Fibroblast of the aortic adventitia (primary cell): Measurements from ENCODE around the gene HPD. TPM values are rescaled to one million over a fixed set of nuclear protein-coding genes. Genes with fewer than 3 reads are reported as not detected.
"Not testable (repeated sequence)": the region's sequence is repeated elsewhere in the genome, so short reads cannot be mapped to it uniquely, and the experiment has no call there.

Experiments
- DNase-seq: peaks from one replicate; pipeline ENCODE4 v3.0.0-alpha.2; 2010; ENCODE audit warnings: low read depth
- H3K4me3 ChIP-seq: 2 replicates; pipeline ENCODE4 v1.5.1; 2011; ENCODE audit warnings: low read depth, mild to moderate bottlenecking, control low read depth, low read length, moderate library complexity
- total RNA-seq: library from RNA; depleted of rRNA; stranded (reverse); fragments of >200 nt; gene quantifications from 2 replicates; pipeline ENCODE4 v1.2.3, GENCODE V29; 2012; ENCODE audit warnings: low replicate concordance
- TF ChIP-seq, protein P1 (sequence below): IDR thresholded peaks from 2 replicates; pipeline ENCODE4 v1.5.1; 2011; ENCODE audit warnings: mild to moderate bottlenecking, low read length, control low read depth, inconsistent platforms; ENCODE audit not compliant: insufficient read depth

The HPD gene
- total RNA-seq, 1 donor = 1.8 TPM

DNA sequence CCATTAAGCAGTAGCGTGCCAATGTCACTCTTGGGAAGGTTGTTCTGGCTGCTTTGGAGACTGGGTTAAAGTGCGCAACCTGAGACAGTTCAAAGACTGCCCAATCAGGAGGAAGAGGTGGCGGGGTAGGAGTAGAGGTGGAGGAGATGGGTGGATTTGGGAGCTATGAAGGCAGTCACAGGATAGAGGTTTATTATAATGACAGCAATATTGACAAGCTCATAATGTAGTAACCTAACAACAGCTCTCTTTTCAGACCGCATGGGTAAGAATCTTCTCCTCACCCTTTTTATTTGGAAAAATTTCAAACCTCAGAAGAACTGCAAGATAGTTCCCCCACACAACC, 24.6 kb upstream of the HPD start:
- TF ChIP-seq, protein P1, sequence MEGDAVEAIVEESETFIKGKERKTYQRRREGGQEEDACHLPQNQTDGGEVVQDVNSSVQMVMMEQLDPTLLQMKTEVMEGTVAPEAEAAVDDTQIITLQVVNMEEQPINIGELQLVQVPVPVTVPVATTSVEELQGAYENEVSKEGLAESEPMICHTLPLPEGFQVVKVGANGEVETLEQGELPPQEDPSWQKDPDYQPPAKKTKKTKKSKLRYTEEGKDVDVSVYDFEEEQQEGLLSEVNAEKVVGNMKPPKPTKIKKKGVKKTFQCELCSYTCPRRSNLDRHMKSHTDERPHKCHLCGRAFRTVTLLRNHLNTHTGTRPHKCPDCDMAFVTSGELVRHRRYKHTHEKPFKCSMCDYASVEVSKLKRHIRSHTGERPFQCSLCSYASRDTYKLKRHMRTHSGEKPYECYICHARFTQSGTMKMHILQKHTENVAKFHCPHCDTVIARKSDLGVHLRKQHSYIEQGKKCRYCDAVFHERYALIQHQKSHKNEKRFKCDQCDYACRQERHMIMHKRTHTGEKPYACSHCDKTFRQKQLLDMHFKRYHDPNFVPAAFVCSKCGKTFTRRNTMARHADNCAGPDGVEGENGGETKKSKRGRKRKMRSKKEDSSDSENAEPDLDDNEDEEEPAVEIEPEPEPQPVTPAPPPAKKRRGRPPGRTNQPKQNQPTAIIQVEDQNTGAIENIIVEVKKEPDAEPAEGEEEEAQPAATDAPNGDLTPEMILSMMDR = no peak
- no peak for DNase-seq
- no peak overlapping the region for H3K4me3 ChIP-seq

DNA sequence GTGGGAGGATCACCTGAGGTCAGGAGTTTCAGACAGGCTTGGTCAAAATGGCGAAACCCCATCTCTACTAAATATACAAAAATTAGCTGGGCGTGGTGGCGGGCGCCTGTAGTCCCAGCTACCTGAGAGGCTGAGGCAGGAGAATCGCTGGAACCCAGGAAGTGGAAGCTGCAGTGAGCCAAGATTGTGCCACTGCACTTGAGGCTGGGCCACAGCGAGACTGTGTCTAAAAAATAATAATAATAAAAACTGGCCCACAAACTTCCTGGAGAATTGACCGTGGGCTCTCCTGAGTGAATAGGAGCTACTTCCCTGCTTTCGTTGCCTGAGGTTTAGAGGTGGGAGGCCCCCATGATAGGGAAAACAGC, 17.4 kb upstream of the HPD start:
- not testable (repeated sequence) for H3K4me3 ChIP-seq, DNase-seq

DNA sequence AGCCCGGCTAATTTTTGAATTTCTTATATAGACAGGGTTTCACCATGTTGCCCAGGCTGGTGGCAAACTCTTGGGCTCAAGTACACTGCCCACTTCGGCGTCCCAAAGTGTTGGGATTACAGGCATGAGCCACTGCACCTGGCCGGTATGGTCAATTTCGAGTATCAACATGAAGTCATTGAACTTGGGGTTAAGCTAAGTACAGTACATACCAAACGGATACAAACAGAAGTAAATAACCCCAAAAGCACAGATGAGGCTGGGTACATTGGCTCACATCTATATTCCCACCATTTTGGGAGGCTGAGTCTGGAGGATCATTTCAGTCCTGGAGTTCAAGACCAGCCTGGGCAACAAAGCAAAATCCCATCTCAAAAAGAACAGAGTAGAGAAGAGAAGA, 16.9 kb upstream of the HPD start:
- DNase-seq = no peak
- TF ChIP-seq, protein P1 = no peak
- no peak overlapping the region for H3K4me3 ChIP-seq

DNA sequence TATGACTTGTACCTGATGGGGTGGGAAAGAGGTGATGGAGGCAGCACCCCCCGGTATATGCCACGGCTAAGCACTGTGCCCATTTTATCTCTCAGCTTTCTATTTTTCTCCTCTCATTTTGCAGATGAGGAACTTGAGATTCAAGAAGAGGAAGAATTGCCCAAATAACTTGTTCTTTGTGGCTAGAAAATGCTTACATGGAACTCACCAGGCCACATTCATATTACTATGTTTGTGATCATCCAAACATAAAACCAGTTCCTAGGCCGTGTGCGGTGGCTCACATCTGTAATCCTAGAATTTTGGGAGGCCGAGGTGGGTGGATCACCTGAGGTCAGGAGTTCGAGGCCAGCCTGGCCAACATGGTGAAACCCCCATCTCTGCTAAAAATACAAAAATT, 15.4 kb upstream of the HPD start:
- no peak overlapping the region for H3K4me3 ChIP-seq
- TF ChIP-seq, protein P1 = no peak
- DNase-seq = no peak

DNA sequence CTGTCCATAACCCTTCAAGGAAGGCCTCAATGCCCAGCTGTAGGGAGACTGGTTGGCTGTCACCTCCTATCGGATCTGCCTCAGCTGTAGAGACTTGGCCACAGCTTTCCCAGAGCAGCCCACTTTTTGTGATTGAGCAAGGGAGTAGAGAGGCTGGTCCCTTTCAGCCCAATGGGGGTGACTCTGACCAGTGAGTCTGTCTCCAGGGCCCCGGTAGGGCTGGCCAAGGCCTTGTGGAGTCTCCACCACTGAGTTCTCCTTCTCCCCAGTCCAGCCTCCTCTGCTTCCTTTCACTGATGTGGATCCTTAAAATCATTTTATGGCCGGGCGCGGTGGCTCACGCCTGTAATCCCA, 14.5 kb upstream of the HPD start:
- no peak overlapping the region for H3K4me3 ChIP-seq
- TF ChIP-seq, protein P1 = no peak
- DNase-seq = peak; percentile 46

DNA sequence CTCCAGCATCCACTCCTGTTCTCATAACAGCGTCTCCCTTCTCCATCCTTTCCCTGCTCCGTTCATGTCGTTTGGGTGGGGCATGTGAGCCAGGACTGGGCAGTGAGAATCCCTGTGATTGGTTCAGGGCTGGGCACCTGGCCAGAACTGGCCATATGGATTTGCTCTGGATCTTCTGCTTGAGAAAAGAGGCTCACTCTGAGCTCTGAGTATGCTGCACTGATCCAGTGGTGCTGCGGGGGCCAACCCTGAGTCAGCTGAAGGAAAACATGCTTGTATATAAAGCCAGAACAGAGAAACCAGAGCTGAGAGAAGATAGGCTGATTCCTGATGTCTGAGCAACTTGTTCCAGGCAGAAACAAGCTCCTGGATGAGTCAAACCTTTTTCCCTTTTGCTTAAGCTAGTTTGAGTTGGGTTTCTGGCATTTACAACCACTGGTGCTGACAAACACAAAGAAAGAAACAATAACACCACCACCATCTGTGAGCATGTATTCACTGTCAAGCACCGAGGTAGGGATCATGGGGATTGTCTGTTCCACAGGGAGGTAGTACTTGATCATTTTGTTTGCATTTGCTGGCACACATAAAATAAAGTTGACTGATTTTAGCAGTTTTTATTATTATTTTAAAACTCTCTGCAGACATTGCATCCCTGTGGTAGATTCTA, 14.0 kb upstream of the HPD start:
- TF ChIP-seq, protein P1 = no peak
- DNase-seq = peak; percentile 99
- H3K4me3 ChIP-seq = peak overlapping the region; percentile 39

DNA sequence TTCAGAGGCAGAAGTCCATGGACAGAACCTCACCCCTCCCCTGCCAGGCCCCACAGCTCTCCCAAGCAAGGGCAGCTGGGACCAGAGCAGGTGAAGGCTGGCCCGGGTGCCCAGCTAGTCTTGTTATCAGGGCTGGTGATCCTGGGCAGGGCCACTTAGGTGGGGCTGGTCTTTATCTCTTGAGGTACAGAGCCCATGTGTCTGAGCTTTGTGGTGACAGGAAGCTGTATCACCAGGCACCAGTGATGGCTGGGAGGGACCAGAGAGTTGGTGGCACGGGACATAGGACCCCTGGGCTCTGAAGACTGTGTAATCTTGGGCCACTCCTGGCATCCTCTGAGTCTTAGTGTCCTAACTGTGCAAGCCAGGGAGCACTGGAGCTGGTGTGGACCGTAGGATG, 12.8 kb upstream of the HPD start:
- no peak for DNase-seq
- TF ChIP-seq, protein P1 = no peak
- H3K4me3 ChIP-seq = no peak overlapping the region

DNA sequence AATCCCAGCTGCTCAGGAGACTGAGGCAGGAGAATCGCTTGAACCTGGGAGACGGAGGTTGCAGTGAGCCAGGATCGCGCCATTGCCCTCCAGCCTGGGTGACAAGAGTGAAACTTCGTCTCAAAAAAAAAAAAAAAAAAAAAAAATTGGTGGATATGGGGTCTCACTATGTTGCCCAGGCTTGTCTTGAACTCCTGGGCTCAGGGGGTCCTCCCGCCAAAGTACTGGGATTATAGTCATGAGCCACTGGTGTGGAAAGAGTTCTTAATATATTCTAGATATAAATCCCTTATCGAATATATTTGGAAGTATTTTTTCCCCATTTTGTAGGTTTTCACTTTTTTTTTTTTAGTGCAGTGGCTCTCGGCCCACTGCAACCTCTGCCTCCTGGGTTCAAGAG, 10.6 kb upstream of the HPD start:
- H3K4me3 ChIP-seq, DNase-seq: not testable (repeated sequence)
